GM21423 (cell line): ENCODE data around the gene SLC2A1.

Source experiments
- ATAC-seq: cut with Tn5 transposase; IDR thresholded peaks from one replicate; pipeline ENCODE4 v1.9.1; 2021; ENCODE audit warnings: mild to moderate bottlenecking, moderate library complexity; ENCODE audit not compliant: unreplicated experiment

The SLC2A1 gene

DNA sequence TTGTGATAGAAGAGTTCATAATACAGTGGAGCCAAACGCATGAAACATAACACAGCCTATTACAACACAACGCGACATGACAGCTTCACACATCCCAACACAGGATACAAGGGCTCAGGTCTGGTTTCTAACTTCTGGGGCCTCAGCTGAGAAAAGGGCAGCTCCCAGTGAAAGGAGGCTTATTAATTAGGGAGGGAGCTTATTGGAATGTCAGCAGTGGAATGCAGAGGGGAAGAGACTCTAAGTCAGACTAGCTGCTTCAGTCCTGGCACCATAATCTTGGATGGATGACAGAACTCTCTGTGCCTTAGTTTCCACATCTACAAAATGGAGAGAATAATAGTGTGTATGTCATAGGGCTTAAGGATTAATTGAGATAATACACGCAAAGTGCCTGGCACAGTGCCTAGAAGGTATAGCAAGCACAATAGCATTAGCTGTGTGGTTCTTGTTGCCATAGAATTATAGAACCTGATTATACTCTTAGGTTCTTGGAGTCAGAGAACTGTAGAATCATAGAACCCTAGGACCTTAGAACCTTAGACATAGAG, 22.7 kb upstream of the SLC2A1 start:
- ATAC-seq: no peak

DNA sequence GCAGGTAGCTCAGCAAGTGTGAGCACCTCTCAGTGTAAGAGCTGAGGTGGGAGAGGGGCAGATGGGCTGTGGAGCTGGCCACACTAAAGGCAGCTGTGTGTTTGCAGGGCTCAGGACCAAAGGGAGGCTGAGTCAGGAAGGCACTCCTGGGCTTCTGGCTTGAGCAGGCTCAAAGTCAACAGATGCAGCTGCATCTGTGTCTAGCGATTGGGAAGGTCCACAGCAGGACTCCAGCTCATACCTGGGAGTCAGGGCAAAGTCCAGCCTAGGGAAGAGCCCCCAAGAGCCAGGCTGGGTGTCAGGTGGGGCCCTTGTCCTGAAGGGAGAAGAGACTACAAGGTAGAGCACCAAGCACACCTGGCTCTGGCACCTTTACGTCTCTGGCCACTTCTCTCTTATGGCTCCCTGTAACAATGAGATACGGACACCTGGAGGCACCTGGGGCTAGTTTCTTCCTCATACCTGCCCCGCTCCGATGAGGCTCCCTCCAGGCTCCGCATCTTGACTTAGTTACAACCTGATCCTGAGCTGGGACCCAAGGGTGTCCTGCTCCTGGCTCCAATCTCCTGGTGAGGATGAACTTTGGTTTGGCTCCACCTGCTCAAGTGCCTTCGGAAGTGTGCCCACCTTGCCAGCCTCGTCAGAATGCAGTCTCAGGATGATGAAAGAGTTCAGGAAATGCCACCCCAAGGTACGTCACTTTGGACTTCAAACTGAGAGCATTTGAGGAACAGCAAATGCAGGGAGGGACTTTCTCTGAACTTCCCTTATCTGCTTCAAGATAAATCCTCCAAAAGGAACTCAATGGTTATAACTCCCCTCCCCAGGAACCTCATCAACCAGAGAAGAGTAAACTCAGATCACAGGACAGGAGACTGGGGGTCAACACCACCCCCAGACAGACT, 21.5 kb upstream of the SLC2A1 start:
- no peak for ATAC-seq

DNA sequence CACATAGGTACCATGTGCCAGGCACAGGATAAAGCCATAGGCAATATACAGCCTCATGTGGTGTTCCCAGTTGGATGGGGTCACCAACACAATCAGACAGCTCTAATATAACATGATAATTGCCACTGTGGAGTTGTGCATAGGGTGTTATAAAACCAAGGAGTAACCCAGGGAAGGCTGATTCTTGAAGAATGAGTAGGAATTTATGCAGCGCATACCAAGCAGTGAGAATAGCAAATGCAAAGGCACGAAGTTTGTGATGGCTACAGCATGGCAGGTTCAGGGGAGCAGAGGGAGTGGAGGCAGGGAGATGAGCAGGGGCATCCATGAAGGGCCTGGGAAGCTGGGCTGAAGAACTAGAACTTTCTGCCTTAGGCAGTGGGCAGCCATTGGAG, 20.4 kb upstream of the SLC2A1 start:
- ATAC-seq: no peak

DNA sequence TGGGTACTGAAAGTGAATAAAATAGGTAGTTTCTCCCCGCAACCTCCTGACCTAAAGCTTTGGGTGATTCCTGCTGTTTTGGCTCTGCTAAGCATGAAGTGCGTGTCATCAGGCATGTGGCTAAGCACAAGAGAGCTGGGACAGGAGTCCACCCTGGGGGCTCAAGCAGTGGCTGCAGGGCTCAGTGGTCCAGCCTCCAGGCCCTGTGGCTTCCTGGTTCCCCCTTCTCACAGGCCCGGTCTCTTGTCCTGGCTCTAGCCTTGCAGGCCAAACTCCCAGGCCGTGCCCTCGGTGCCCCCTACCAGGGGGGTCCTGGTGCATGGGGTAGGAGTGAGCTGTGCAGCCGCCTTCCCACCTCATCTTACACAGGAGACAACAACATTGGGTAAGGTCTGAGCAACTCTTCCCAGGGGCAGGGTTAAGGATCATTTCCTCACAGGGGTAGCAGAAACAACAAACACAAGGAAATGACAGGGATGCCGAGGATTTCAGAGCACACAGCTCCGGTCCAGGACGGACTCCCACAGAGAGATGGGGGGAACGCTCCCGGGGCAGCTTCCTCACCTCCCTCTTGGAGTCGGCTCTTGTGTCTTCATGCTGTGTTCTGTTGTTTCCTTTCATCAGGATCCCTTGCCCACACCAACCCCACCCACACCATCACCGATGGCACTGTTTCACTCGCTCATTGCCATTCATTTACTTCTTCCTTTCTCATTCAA, 19.8 kb upstream of the SLC2A1 start:
- no peak for ATAC-seq

DNA sequence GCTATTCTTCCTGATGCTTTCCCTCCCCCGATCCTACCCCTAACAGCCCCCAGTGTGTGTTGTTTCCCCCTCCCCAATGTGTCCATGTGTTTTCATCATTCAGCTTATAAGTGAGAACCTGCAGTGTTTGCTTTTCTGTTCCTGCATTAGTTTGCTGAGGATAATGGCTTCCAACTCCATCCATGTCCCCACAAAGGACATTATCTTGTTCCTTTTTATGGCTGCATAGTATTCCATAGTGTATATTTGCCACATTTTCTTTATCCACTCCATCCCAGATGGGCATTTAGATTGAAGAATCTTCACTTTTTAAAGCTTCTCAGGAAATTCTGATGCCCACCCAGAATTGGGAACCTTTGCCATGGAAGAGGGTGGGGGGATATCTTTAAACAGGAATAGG, 19.0 kb upstream of the SLC2A1 start:
- no peak for ATAC-seq

DNA sequence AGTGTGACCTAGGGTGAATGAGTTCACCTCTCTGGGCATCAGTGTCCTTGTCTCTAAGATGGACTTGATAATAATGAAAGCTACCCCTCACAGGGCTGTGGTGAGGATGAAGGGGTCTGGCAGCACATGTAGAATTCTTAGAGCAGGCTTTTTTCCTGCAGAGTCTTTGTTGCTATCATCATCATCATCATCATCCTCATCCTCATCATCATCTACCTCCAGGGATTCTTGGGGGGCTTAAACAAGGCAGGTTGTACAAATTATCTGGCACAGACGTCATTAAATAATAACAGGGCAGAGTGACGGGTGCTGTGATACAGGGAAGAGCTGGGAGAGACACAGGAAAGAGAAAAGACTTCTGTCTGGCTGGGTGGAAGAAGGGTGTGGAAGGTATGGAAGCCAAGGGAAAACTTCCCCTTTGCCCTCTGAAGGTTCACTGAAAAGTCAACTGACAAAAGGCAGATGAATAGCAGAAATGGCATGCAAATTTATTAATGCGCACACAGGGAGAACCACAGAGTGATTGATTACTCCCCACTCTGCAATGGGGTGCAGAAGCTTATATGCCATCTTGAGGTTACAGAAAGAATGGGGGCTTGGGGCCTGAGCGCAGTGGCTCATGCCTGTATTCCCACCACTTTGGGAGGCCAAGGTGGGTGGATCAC, 17.0 kb upstream of the SLC2A1 start:
- no peak for ATAC-seq

DNA sequence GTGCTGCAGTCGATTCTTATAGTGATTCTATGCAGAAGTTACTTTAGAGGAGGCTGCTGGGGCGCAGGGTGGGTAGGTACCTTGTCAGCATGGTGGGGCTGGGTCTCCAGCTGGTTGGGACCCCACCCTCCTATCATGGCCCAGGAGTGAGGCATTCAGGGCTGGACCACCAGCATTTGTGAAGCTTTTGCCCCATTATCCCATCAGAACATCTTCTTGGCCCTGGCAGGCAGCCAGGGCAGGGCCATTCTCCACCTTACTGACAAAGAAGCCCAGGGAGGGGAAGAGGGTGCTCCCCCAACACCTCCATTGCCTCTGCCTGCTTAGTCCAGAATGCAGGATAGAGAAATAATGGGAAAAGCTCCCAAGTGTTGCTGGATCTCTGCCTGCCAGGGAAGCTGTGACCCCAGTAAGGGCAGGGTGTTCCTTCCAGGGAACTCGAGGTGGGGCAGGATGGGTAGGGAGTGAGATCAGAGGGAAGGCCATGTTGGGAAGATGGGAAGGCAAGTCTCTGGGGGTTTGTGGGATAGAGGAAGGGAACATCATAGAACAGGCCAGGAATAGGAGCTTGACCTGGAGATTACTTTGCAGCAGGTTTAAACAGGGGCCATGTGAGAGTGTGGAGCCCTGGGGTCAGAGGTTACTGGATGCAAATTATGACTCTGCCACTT, 16.2 kb upstream of the SLC2A1 start:
- ATAC-seq: no peak

DNA sequence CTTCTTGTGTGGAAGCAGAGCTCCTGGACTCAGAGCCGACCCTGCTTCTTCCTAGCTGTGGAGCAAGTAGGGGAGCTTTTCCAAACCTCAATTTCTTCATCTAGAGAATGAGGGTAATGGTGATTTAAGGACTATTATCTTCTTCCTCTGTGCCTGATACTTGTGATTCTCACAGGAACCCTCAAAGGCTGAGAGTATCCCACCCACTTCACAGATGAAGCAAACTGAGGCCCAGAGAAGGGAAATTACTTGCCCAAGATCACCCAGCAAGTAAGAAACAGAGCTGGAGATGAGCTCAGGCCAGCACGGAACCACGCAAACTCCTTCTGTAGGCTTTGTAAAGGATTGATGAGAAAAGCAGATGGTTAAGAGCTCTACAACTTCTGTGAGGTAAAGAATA, 15.1 kb upstream of the SLC2A1 start:
- no peak for ATAC-seq

DNA sequence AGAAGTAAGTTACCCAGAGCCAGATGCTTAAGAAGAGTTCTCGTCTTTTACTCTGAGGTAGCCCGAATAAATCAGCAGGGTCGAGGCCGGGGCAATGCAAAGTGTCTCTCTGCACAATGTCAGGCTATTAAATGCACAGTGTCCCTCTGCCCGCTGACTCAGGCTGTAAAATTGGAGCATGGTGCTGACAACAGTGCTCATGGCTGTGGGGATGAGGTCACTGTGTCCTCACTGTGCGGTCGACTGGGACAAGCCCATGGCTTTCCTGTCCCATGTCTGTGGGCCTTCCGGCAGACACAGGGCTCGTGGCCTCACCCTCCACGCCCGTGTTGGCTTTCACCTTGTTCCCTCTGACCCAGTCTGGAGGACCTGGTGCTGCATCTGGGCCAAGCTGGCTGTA, 14.6 kb upstream of the SLC2A1 start:
- ATAC-seq: no peak

DNA sequence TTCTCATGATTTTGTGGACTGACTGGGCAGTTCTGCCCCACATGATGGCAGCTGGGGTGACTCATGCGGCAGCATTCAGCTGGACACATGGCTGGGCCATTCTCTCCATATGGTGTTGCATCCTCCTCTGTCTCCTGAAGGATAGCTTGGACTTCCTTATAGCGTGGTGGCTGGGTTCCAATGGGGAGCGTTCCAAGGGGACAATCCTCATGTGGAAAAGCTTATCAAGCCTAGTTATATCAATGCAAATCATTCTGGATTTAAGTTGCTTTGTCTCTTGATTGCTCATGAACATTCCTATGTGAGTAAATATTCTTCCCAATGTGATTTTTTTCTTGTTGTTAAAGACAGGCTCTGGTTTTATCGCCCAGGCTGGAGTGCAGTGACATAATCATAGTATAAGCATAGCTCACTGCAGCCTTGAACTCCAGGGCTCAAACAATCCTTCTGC, 13.2 kb upstream of the SLC2A1 start:
- no peak for ATAC-seq

DNA sequence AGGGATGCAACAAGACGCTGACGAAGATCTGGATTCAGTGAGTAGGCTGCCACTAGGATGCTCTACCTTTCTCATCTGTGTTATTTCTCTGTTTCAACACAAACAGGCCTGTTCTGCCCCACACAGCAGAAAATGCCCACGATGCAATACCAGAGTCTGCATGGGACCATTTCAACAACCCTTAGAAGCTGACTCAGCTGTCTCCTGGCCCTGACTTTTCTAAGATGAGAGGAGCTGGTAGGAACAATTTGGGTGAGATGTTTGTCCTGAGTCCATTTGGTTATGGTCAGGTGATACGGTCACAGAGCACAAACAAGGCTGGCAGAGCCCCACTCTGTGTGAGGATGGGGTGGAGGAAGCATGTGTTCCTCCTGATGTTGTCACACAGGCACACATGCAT, 11.5 kb upstream of the SLC2A1 start:
- ATAC-seq: no peak

DNA sequence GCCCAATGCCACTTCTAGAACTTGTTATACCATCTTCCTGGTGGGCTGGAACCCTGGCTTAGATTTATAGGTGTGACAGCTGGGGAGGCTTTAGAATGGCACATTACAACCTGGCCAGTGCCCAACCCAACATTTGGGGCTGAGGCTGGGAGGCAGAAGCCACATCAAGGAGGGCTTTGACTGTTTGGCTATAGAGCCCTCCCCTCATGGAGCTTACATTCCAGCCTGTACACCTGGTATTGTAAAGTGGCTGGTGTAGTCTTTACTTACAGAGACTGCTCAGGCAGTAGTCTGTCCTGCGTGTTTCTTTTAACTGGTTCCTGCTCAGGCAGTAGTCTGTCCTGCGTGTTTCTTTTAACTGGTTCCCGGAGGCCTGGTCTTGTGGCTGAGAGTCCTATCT, 10.0 kb upstream of the SLC2A1 start:
- no peak for ATAC-seq

DNA sequence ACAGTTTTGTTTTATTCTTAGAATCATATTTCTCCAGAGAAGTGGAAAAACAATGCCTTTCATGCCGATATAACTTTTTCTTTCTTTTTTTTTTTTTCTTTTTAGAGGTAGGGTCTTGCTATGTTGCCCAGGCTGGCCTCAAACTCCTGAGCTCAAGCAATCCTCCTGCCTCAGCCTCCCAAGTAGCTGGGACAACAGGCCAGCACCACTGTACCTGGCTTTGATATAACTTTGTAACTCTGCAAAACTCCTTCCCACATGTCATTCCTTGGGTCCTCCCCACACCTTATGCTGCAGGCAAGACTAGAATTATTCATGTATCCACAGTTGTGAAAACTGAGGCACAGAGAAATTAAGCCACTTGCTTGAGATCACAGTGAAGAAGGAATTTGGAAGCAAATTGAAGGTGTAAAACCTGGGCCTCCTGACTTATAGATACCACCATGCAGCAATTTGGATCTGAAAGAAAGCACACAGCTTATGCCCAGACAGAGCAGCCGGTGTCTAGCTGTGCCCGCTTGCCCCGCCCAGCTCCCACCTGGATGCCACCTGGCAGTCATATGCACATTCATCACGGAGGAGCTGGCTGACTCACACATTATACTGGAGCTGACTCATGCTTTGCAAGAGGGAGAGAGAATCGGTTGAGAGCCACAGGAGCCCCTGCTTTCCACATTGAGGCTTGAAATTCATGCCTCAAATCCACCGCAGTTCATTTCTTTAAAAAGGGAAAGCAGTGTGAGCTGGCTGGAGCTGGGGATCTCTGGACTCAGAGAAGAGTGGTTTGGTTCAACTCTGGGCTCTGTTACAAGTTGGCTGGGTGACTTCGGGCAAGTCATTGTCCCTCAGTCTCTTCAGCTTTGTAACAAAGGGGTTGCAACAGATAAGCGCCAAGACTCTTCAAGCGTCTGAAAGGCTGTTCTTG, 8.3 kb upstream of the SLC2A1 start:
- ATAC-seq: no peak

DNA sequence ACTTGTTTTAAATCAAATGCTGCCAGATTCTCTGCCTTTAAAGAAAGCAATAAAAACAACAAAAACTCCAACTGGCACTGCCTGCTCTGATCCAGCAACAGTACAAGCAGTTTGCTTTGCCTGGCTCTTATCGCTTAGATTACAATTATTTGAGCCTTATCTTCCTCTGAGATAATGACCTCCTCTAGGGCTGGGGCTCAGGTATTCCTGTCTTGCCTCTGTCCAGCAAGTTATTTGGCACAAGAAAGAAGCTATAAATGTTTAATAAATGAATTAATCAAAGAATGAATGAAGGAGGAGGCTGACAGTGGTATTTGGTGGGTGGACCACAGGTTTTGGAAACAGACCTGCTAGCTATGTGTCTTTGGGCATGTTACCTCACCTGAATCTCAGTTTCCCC, 6.7 kb upstream of the SLC2A1 start:
- ATAC-seq: no peak

DNA sequence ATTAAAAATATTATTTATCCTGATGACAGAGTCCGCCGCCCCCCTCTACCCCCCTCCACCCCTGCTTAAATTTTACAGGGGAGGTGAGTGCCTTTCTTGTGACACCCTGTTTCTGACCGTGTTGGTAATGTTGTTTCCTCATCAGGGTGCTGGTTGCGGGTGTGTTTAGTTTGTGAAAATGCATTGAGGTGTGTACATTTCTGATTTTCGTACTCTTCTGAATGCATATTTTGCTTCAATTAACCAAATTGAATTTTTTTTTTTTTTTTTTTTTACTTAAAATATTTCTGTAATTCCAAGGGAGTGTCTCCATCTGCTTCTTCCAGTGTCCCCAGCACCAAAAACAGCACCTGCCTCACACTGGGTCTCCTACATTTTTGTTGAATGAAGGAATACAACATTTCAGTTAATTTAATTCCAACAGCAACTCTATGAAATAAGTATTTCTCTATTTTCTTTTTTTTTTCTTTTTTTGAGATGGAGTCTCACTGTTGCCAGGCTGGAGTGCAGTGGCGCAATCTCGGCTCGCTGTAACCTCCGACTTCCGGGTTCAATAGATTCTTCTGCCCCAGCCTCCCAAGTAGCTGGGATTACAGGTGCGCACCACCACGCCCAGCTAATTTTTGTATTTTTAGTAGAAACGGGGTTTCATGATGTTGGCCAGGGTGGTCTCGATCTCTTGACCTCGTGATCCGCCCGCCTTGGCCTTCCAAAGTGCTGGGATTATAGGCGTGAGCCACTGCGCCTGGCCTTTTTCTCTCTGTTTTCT, 5.6 kb upstream of the SLC2A1 start:
- ATAC-seq: no peak

DNA sequence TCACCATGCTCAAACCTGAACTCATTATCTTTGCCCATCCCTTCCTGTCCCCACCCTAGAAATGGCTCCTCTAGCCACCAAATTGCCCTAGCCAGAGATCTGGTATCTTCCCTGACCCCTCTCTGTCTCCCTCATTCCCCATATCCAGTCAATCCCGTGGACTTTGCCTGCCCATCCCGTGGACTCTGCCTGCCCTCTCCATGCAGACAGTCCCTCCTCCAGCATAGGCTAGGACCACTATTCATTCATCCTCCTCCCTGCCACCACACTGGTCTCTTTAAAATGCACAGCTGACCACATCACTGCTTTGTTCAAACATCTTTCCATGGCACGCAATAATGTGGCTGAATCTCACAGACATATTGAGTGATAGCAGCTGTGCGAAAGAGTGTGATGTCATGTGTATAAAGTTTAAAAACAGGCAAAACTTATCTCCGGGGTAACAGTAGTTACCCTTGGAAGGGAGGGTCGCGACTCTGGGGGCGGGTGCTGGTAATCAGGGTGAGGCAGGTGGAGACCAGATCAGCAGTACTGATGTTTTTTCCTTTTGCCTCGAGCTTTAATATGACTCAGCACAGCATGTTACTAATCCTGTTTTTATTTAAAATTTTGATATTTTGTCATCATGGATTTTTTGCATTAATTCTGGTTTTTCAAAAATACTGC, 4.8 kb upstream of the SLC2A1 start:
- no peak for ATAC-seq

DNA sequence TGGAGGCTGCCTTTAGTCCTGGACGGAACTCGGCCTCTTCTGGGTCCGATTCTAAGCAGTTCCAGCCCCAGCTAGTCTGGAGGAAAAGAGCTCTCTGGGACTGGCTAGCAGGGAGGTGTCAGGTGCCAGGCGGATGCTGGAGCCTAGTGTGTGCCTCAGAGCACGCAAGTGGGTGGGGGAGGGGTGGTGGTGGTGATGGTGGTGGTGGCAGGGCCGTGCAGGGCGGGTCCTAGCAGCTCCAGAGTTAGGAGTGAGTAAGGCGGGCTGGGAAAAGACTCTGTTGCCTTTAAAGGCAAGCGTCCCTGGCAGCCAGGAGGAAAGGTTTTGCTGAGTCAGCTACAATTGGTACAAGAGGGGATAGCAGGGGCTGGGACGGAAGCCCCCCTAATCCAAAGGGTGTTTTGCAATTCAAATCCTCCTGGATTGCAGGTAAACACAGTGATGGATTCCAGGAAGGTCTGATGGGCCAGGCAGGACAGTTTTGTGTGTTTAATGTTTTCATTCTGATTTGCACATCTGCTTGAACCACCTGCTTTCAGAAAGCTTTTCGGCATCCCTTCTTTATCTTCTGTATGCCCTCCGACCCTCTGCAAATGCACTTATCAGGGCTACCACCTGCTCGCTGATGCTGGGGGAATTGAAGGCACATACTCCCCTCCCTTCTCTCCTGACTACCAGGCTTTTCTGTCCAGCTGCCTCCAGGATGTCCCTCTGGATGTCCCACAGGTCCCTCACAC, 4.1 kb upstream of the SLC2A1 start:
- no peak for ATAC-seq
